ENCODE measurements around the gene NIN.
"Not testable (repeated sequence)": the region's sequence is repeated elsewhere in the genome, so short reads cannot be mapped to it uniquely, and the experiment has no call there.

NIN gene

GRCh38 chr14:50822501-50823042 is 8.4 kb downstream of the NIN start:
- Histone ChIP-seq H3K9ac (ENCODE audit: low read length) (no peak overlapping the region), H3K27ac (ENCODE audit: low read depth, low read length) (no peak overlapping the region), H3K4me1 (ENCODE audit: control insufficient read depth, insufficient read depth, low read length) (peaks cover 2% of the 10 kb centered on the region), H3K27me3 (ENCODE audit: control insufficient read depth, insufficient read depth, low read length) (no peaks in the 10 kb centered on the region), H3K4me3 (ENCODE audit: low read length) (no peak overlapping the region), H3K36me3 (ENCODE audit: control insufficient read depth, insufficient read depth, low read length) (no peaks in the 10 kb centered on the region)

GRCh38 chr14:50821510-50822464 is 9.2 kb downstream of the NIN start:
- peaks cover 2% of the 10 kb centered on the region for H3K4me1 ChIP-seq (ENCODE audit: control insufficient read depth, insufficient read depth, low read length)
- H3K27me3 ChIP-seq (ENCODE audit: control insufficient read depth, insufficient read depth, low read length), result no peaks in the 10 kb centered on the region
- no peak overlapping the region for H3K4me3 ChIP-seq (ENCODE audit: low read length)
- H3K9ac ChIP-seq (ENCODE audit: low read length), result no peak overlapping the region
- no peak overlapping the region for H3K27ac ChIP-seq (ENCODE audit: low read depth, low read length)
- no peaks in the 10 kb centered on the region for H3K36me3 ChIP-seq (ENCODE audit: control insufficient read depth, insufficient read depth, low read length)

GRCh38 chr14:50820786-50821509 is 10.0 kb downstream of the NIN start:
- no peaks in the 10 kb centered on the region for H3K27me3 ChIP-seq (ENCODE audit: control insufficient read depth, insufficient read depth, low read length)
- H3K9ac ChIP-seq (ENCODE audit: low read length), result no peak overlapping the region
- H3K4me3 ChIP-seq (ENCODE audit: low read length), result no peak overlapping the region
- H3K27ac ChIP-seq (ENCODE audit: low read depth, low read length), result no peak overlapping the region
- no peaks in the 10 kb centered on the region for H3K36me3 ChIP-seq (ENCODE audit: control insufficient read depth, insufficient read depth, low read length)
- peaks cover 2% of the 10 kb centered on the region for H3K4me1 ChIP-seq (ENCODE audit: control insufficient read depth, insufficient read depth, low read length)

- H3K27me3 ChIP-seq (ENCODE audit: control insufficient read depth, insufficient read depth, low read length); H3K4me1 ChIP-seq (ENCODE audit: control insufficient read depth, insufficient read depth, low read length); H3K27ac ChIP-seq (ENCODE audit: low read depth, low read length); H3K4me3 ChIP-seq (ENCODE audit: low read length); H3K9ac ChIP-seq (ENCODE audit: low read length); H3K36me3 ChIP-seq (ENCODE audit: control insufficient read depth, insufficient read depth, low read length): not testable (repeated sequence)
Observed at GRCh38 chr14:50819303-50819702, 11.7 kb downstream of the NIN start.

- Histone ChIP-seq H3K4me3 (ENCODE audit: low read length) (no peak overlapping the region), H3K27ac (ENCODE audit: low read depth, low read length) (no peak overlapping the region), H3K27me3 (ENCODE audit: control insufficient read depth, insufficient read depth, low read length) (no peaks in the 10 kb centered on the region), H3K9ac (ENCODE audit: low read length) (no peak overlapping the region), H3K4me1 (ENCODE audit: control insufficient read depth, insufficient read depth, low read length) (no peaks in the 10 kb centered on the region), H3K36me3 (ENCODE audit: control insufficient read depth, insufficient read depth, low read length) (no peaks in the 10 kb centered on the region)
Observed at GRCh38 chr14:50816395-50817047, 14.4 kb downstream of the NIN start.

- not testable (repeated sequence) for H3K9ac ChIP-seq (ENCODE audit: low read length); H3K27me3 ChIP-seq (ENCODE audit: control insufficient read depth, insufficient read depth, low read length); H3K36me3 ChIP-seq (ENCODE audit: control insufficient read depth, insufficient read depth, low read length); H3K4me3 ChIP-seq (ENCODE audit: low read length); H3K4me1 ChIP-seq (ENCODE audit: control insufficient read depth, insufficient read depth, low read length); H3K27ac ChIP-seq (ENCODE audit: low read depth, low read length)
Observed at GRCh38 chr14:50815526-50815925, 15.4 kb downstream of the NIN start.

- not testable (repeated sequence) for H3K4me1 ChIP-seq (ENCODE audit: control insufficient read depth, insufficient read depth, low read length); H3K4me3 ChIP-seq (ENCODE audit: low read length); H3K9ac ChIP-seq (ENCODE audit: low read length); H3K36me3 ChIP-seq (ENCODE audit: control insufficient read depth, insufficient read depth, low read length); H3K27me3 ChIP-seq (ENCODE audit: control insufficient read depth, insufficient read depth, low read length); H3K27ac ChIP-seq (ENCODE audit: low read depth, low read length)
Observed at GRCh38 chr14:50815058-50815457, 15.9 kb downstream of the NIN start.

- Histone ChIP-seq H3K27ac (ENCODE audit: low read depth, low read length) (no peak overlapping the region), H3K4me1 (ENCODE audit: control insufficient read depth, insufficient read depth, low read length) (no peaks in the 10 kb centered on the region), H3K27me3 (ENCODE audit: control insufficient read depth, insufficient read depth, low read length) (no peaks in the 10 kb centered on the region)
Observed at GRCh38 chr14:50814161-50814560, 16.8 kb downstream of the NIN start.

GRCh38 chr14:50813544-50813863 is 17.5 kb downstream of the NIN start:
- H3K4me1 ChIP-seq (ENCODE audit: control insufficient read depth, insufficient read depth, low read length), result no peaks in the 10 kb centered on the region
- no peak overlapping the region for H3K27ac ChIP-seq (ENCODE audit: low read depth, low read length)

More at GRCh38 chr14:50814161-50814560, 16.8 kb downstream of the NIN start:
- H3K36me3 ChIP-seq (ENCODE audit: control insufficient read depth, insufficient read depth, low read length), result no peaks in the 10 kb centered on the region
- H3K4me3 ChIP-seq (ENCODE audit: low read length), result no peak overlapping the region
- no peak overlapping the region for H3K9ac ChIP-seq (ENCODE audit: low read length)

GRCh38 chr14:50812856-50813543 is 18.0 kb downstream of the NIN start:
- no peak overlapping the region for H3K27ac ChIP-seq (ENCODE audit: low read depth, low read length)
- no peak overlapping the region for H3K9ac ChIP-seq (ENCODE audit: low read length)
- H3K4me3 ChIP-seq (ENCODE audit: low read length), result no peak overlapping the region
- no peaks in the 10 kb centered on the region for H3K4me1 ChIP-seq (ENCODE audit: control insufficient read depth, insufficient read depth, low read length)
- no peaks in the 10 kb centered on the region for H3K27me3 ChIP-seq (ENCODE audit: control insufficient read depth, insufficient read depth, low read length)
- no peaks in the 10 kb centered on the region for H3K36me3 ChIP-seq (ENCODE audit: control insufficient read depth, insufficient read depth, low read length)

More at GRCh38 chr14:50813544-50813863, 17.5 kb downstream of the NIN start:
- Histone ChIP-seq H3K27me3 (ENCODE audit: control insufficient read depth, insufficient read depth, low read length) (no peaks in the 10 kb centered on the region), H3K36me3 (ENCODE audit: control insufficient read depth, insufficient read depth, low read length) (no peaks in the 10 kb centered on the region), H3K4me3 (ENCODE audit: low read length) (no peak overlapping the region), H3K9ac (ENCODE audit: low read length) (no peak overlapping the region)

GRCh38 chr14:50812180-50812579 is 18.8 kb downstream of the NIN start:
- Histone ChIP-seq H3K9ac (ENCODE audit: low read length) (no peak overlapping the region), H3K36me3 (ENCODE audit: control insufficient read depth, insufficient read depth, low read length) (no peaks in the 10 kb centered on the region), H3K27ac (ENCODE audit: low read depth, low read length) (no peak overlapping the region), H3K4me1 (ENCODE audit: control insufficient read depth, insufficient read depth, low read length) (no peaks in the 10 kb centered on the region), H3K4me3 (ENCODE audit: low read length) (no peak overlapping the region), H3K27me3 (ENCODE audit: control insufficient read depth, insufficient read depth, low read length) (no peaks in the 10 kb centered on the region)

- H3K27me3 ChIP-seq (ENCODE audit: control insufficient read depth, insufficient read depth, low read length), result no peaks in the 10 kb centered on the region
- no peak overlapping the region for H3K27ac ChIP-seq (ENCODE audit: low read depth, low read length)
- no peak overlapping the region for H3K9ac ChIP-seq (ENCODE audit: low read length)
- no peaks in the 10 kb centered on the region for H3K36me3 ChIP-seq (ENCODE audit: control insufficient read depth, insufficient read depth, low read length)
- H3K4me1 ChIP-seq (ENCODE audit: control insufficient read depth, insufficient read depth, low read length), result peaks cover 3% of the 10 kb centered on the region
- H3K4me3 ChIP-seq (ENCODE audit: low read length), result no peak overlapping the region
Observed at GRCh38 chr14:50808053-50808452, 22.9 kb downstream of the NIN start.

All from rectal smooth muscle tissue (tissue), 1 donor.